NT2/D1 (cell line): ENCODE measurements around the gene SH2D1B.

Source experiments
- SUZ12 ChIP-seq: IDR thresholded peaks from 2 replicates; pipeline ENCODE4 v1.6.1; 2011; ENCODE audit not compliant: insufficient read length, insufficient read depth; ENCODE audit errors: extremely low read depth
- YY1 ChIP-seq: IDR thresholded peaks from 2 replicates; pipeline ENCODE4 v1.6.1; 2011; ENCODE audit not compliant: insufficient read length, insufficient read depth

- no peak for TF ChIP-seq SUZ12
- TF ChIP-seq YY1 = no peak
These were observed 24.5 kb downstream of the SH2D1B start for GRCh38 chr1:162387226-162388082.
